Measurements from ENCODE around the gene OR5D16.

The OR5D16 gene

GRCh38 chr11:55838452-55838851 lies at the start of gene OR5D16:
Gene OR5D16 (plus strand): TSS chr11:55838752. CDS start chr11:55838752, 0 bp downstream.
- H3K9me3 ChIP-seq (ENCODE audit: control insufficient read depth in 1 of 2, low read length in 2 of 2): peaks cover 0 to 9% of the 10 kb centered on the region in 2 donors
- H3K27ac ChIP-seq (ENCODE audit: low read length): no peak within 1 kb of the TSS
- no peaks in the 10 kb centered on the region for H3K36me3 ChIP-seq (ENCODE audit: control insufficient read depth in 1 of 2, insufficient read depth in 2 of 2, low read length in 2 of 2)
- no peak within 1 kb of the TSS for H3K4me3 ChIP-seq (ENCODE audit: low read depth in 1 of 2, low read length in 2 of 2)
- H3K4me1 ChIP-seq (ENCODE audit: control insufficient read depth in 1 of 2, insufficient read depth in 2 of 2, low read length in 2 of 2): no peaks in the 10 kb centered on the region
- H3K27me3 ChIP-seq (ENCODE audit: low read depth, low read length): no peaks in the 10 kb centered on the region

DNA sequence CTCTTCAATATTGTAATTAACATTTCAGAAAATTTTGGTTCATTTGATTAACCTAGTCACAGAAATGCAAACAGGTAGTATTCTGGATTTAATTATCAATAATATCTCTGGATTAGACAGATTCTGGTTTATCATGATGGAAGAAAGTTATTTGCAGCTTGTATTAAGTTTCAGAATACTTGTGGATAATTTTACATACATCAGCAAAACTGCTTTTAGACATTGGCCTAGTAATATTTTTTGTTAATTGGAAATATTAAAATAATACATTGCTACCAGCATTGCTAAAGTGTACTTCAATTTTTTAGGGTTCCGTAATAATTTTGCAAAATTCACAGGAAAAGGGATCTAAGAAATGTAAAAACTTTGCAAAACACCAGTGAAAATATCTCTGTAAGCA lies 46.9 kb upstream of the OR5D16 start:
- no peaks in the 10 kb centered on the region for H3K27me3 ChIP-seq (ENCODE audit: low read depth, low read length)
- H3K4me3 ChIP-seq (ENCODE audit: low read depth in 1 of 2, low read length in 2 of 2): no peak overlapping the region
- H3K4me1 ChIP-seq (ENCODE audit: control insufficient read depth in 1 of 2, insufficient read depth in 2 of 2, low read length in 2 of 2): no peaks in the 10 kb centered on the region
- H3K9me3 ChIP-seq (ENCODE audit: control insufficient read depth in 1 of 2, low read length in 2 of 2): no peaks in the 10 kb centered on the region
- no peaks in the 10 kb centered on the region for H3K36me3 ChIP-seq (ENCODE audit: control insufficient read depth in 1 of 2, insufficient read depth in 2 of 2, low read length in 2 of 2)
- H3K27ac ChIP-seq (ENCODE audit: low read length): no peak overlapping the region

DNA sequence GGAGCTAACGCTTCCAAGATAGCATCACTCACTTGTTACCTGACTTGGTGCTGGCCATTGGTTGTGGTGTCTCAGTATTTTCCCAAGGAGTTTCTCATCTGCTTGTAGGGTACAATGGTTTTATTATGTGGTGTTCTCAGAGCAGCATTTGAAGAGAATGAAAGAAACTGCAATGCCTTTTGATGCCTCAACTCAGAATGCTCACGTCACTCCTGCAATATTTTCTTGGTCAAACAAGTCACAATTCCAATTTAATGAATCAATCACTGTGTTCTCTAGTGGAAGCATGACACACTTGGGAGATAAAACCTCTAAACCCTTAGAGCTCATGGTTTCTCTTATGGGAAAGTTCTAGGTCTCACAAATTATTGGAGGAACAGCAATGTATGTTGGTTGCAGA lies 45.2 kb upstream of the OR5D16 start:
- Histone ChIP-seq H3K27me3 (ENCODE audit: low read depth, low read length) (no peaks in the 10 kb centered on the region), H3K27ac (ENCODE audit: low read length) (no peak overlapping the region), H3K4me1 (ENCODE audit: control insufficient read depth in 1 of 2, insufficient read depth in 2 of 2, low read length in 2 of 2) (no peaks in the 10 kb centered on the region), H3K36me3 (ENCODE audit: control insufficient read depth in 1 of 2, insufficient read depth in 2 of 2, low read length in 2 of 2) (no peaks in the 10 kb centered on the region), H3K4me3 (ENCODE audit: low read depth in 1 of 2, low read length in 2 of 2) (no peak overlapping the region), H3K9me3 (ENCODE audit: control insufficient read depth in 1 of 2, low read length in 2 of 2) (no peaks in the 10 kb centered on the region)

GRCh38 chr11:55795256-55795655 lies 43.3 kb upstream of the OR5D16 start, which contains the start of gene OR5D14:
Gene OR5D14 (plus strand): TSS chr11:55795556. CDS start chr11:55795556, 0 bp downstream.
- H3K27me3 ChIP-seq (ENCODE audit: low read depth, low read length): no peaks in the 10 kb centered on the region

DNA sequence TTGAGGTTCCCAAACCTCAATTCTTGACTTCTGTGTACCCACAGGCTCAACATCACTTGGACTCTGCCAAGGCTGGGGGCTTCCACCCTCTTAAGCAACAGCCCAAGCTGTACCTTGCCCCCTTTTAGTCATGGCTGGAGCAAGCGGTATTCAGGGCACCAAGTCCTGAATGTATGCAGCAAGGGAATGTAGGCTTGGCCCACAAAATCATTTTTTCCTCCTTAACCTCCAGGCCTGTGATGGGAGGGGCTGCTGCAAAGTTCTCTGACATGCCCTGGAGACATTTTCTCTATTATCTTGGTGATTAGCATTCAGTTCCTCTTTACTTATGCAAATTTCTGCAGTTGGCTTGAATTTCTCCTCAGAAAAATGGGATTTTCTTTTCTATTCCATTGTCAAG lies 32.3 kb upstream of the OR5D16 start:
- no peaks in the 10 kb centered on the region for H3K4me1 ChIP-seq (ENCODE audit: control insufficient read depth in 1 of 2, insufficient read depth in 2 of 2, low read length in 2 of 2)

More at GRCh38 chr11:55795256-55795655, 43.3 kb upstream of the OR5D16 start, which contains the start of gene OR5D14:
- H3K4me1 ChIP-seq (ENCODE audit: control insufficient read depth in 1 of 2, insufficient read depth in 2 of 2, low read length in 2 of 2): no peaks in the 10 kb centered on the region
- H3K36me3 ChIP-seq (ENCODE audit: control insufficient read depth in 1 of 2, insufficient read depth in 2 of 2, low read length in 2 of 2): no peaks in the 10 kb centered on the region
- no peaks in the 10 kb centered on the region for H3K9me3 ChIP-seq (ENCODE audit: control insufficient read depth in 1 of 2, low read length in 2 of 2)
- no peak within 1 kb of the TSS for H3K27ac ChIP-seq (ENCODE audit: low read length)
- no peak within 1 kb of the TSS for H3K4me3 ChIP-seq (ENCODE audit: low read depth in 1 of 2, low read length in 2 of 2)

DNA sequence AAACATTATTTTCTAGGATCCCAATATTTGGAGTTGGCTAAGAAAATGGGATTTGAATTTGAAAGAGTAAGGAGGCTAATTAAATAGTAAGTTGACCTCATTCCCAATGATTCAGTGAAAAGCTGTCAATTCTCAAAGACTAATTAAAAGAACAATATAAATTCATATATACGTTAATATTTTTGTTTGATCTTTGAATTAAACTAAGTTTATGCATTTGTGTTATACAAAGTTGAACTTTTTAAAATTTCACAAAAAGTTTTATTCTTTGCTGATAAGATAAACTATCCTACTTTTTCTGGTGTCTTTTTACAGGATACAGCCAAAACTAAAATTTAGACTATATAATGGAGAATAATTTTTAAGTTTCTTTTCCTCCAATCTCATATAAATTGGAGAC lies 27.5 kb upstream of the OR5D16 start, which contains the start of gene OR5L1:
OR5L1 (plus strand) TSS at position 301 of the 400 bp plus-strand sequence. CDS start 100 bp downstream, outside the sequence.
- Histone ChIP-seq H3K36me3 (ENCODE audit: control insufficient read depth in 1 of 2, insufficient read depth in 2 of 2, low read length in 2 of 2) (no peaks in the 10 kb centered on the region), H3K27ac (ENCODE audit: low read length) (no peak within 1 kb of the TSS), H3K4me3 (ENCODE audit: low read depth in 1 of 2, low read length in 2 of 2) (no peak within 1 kb of the TSS), H3K27me3 (ENCODE audit: low read depth, low read length) (no peaks in the 10 kb centered on the region), H3K4me1 (ENCODE audit: control insufficient read depth in 1 of 2, insufficient read depth in 2 of 2, low read length in 2 of 2) (no peaks in the 10 kb centered on the region), H3K9me3 (ENCODE audit: control insufficient read depth in 1 of 2, low read length in 2 of 2) (peaks cover 0 to 4% of the 10 kb centered on the region in 2 donors)

More for the DNA sequence above, 32.3 kb upstream of the OR5D16 start:
- peaks cover 0 to 10% of the 10 kb centered on the region in 2 donors for H3K9me3 ChIP-seq (ENCODE audit: control insufficient read depth in 1 of 2, low read length in 2 of 2)
- no peaks in the 10 kb centered on the region for H3K27me3 ChIP-seq (ENCODE audit: low read depth, low read length)
- no peak overlapping the region for H3K4me3 ChIP-seq (ENCODE audit: low read depth in 1 of 2, low read length in 2 of 2)
- H3K27ac ChIP-seq (ENCODE audit: low read length): no peak overlapping the region
- no peaks in the 10 kb centered on the region for H3K36me3 ChIP-seq (ENCODE audit: control insufficient read depth in 1 of 2, insufficient read depth in 2 of 2, low read length in 2 of 2)

DNA sequence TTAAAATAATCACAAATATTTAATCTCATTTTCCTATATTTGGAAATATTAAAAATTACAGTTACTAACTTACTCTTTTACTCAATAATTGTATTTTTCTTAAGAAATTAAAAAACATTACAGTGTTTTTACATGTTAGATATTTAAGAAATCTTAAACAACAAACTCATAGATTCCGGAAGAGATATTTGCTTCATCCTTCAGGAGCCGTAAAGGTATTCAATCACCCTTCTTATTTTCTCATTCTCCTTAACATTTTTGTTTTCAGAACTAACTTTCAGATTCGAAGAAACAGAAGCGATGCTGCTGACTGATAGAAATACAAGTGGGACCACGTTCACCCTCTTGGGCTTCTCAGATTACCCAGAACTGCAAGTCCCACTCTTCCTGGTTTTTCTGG lies 19.2 kb upstream of the OR5D16 start, which contains the start of gene OR5D18:
OR5D18 (plus strand) TSS at position 301 of the 400 bp plus-strand sequence; CDS start at position 301, 0 bp downstream.
- H3K36me3 ChIP-seq (ENCODE audit: control insufficient read depth in 1 of 2, insufficient read depth in 2 of 2, low read length in 2 of 2): no peaks in the 10 kb centered on the region
- no peaks in the 10 kb centered on the region for H3K4me1 ChIP-seq (ENCODE audit: control insufficient read depth in 1 of 2, insufficient read depth in 2 of 2, low read length in 2 of 2)
- H3K9me3 ChIP-seq (ENCODE audit: control insufficient read depth in 1 of 2, low read length in 2 of 2): no peaks in the 10 kb centered on the region
- H3K27ac ChIP-seq (ENCODE audit: low read length): no peak within 1 kb of the TSS
- H3K27me3 ChIP-seq (ENCODE audit: low read depth, low read length): no peaks in the 10 kb centered on the region
- H3K4me3 ChIP-seq (ENCODE audit: low read depth in 1 of 2, low read length in 2 of 2): no peak within 1 kb of the TSS

- no peaks in the 10 kb centered on the region for H3K4me1 ChIP-seq (ENCODE audit: control insufficient read depth in 1 of 2, insufficient read depth in 2 of 2, low read length in 2 of 2)
- H3K27ac ChIP-seq (ENCODE audit: low read length): no peak within 1 kb of the TSS
- H3K36me3 ChIP-seq (ENCODE audit: control insufficient read depth in 1 of 2, insufficient read depth in 2 of 2, low read length in 2 of 2): no peaks in the 10 kb centered on the region
- H3K4me3 ChIP-seq (ENCODE audit: low read depth in 1 of 2, low read length in 2 of 2): no peak within 1 kb of the TSS
- H3K27me3 ChIP-seq (ENCODE audit: low read depth, low read length): no peaks in the 10 kb centered on the region
- H3K9me3 ChIP-seq (ENCODE audit: control insufficient read depth in 1 of 2, low read length in 2 of 2): no peaks in the 10 kb centered on the region
These were observed 11.6 kb upstream of the OR5D16 start, which contains the start of gene OR5L2 for GRCh38 chr11:55826919-55827318. Gene OR5L2 (plus strand): TSS chr11:55827219. CDS start chr11:55827219, 0 bp downstream.

DNA sequence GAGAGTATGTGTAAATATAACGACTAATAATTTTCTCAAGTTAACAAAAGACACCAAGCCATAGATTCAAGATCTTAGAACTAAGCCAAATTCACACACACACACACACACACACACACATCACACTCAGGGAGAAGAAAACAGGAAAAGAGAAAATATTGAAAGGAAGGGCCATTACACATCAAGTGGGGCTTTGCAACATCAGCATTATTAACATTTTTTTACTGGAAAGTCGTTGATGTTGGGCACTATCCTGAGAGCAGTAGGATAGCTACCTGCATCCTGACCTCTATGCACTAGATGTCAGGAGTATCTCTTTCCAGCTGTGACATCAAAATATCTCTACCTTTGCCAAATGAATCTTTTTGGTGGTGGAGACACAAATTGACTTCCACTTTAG lies 8.9 kb downstream of the OR5D16 start:
- no peaks in the 10 kb centered on the region for H3K4me1 ChIP-seq (ENCODE audit: control insufficient read depth in 1 of 2, insufficient read depth in 2 of 2, low read length in 2 of 2)
- H3K27ac ChIP-seq (ENCODE audit: low read length): no peak overlapping the region
- peaks cover 0 to 2% of the 10 kb centered on the region in 2 donors for H3K9me3 ChIP-seq (ENCODE audit: control insufficient read depth in 1 of 2, low read length in 2 of 2)
- H3K27me3 ChIP-seq (ENCODE audit: low read depth, low read length): no peaks in the 10 kb centered on the region
- H3K4me3 ChIP-seq (ENCODE audit: low read depth in 1 of 2, low read length in 2 of 2): no peak overlapping the region
- H3K36me3 ChIP-seq (ENCODE audit: control insufficient read depth in 1 of 2, insufficient read depth in 2 of 2, low read length in 2 of 2): no peaks in the 10 kb centered on the region

DNA sequence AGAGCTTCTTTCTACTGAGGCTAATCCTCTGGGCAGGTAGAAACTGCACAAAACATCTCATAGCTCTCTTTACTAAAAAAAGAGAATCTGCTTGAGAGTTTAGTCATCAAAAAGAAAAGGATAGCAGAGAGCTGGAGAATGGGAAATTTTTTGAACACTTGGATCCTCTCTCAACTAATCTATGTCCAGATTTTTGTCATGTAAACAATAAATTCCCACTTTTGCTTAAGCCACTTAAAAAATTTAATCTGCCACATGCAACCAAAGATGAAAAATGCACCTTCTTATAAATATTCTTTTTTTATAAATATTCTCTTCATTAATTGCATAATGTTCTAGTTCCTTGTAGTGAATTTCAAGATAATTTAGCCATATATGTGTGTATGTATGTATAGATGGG lies 10.5 kb downstream of the OR5D16 start:
- Histone ChIP-seq H3K4me1 (ENCODE audit: control insufficient read depth in 1 of 2, insufficient read depth in 2 of 2, low read length in 2 of 2) (no peaks in the 10 kb centered on the region), H3K27me3 (ENCODE audit: low read depth, low read length) (no peaks in the 10 kb centered on the region), H3K4me3 (ENCODE audit: low read depth in 1 of 2, low read length in 2 of 2) (no peak overlapping the region), H3K36me3 (ENCODE audit: control insufficient read depth in 1 of 2, insufficient read depth in 2 of 2, low read length in 2 of 2) (no peaks in the 10 kb centered on the region), H3K9me3 (ENCODE audit: control insufficient read depth in 1 of 2, low read length in 2 of 2) (no peaks in the 10 kb centered on the region), H3K27ac (ENCODE audit: low read length) (no peak overlapping the region)

DNA sequence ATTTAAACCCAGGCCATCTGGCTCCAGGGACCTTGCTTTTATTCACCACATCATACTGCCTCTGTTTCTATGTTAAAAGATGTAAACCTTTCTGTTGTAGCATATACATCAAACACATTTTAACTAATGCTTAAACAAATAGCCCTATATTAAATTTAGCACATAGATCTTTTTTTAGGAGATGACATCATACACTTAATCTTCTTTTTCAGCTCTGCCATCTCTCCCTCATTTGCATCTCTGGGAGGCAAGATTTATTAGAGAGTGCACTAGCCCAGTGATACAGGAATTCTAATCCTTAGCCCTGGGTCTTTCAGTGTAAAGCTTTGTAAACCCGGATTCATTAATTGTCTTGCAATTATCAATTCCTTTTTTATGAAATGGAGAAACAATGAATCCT lies 13.6 kb downstream of the OR5D16 start:
- Histone ChIP-seq H3K9me3 (ENCODE audit: control insufficient read depth in 1 of 2, low read length in 2 of 2) (no peaks in the 10 kb centered on the region), H3K4me3 (ENCODE audit: low read depth in 1 of 2, low read length in 2 of 2) (no peak overlapping the region), H3K27me3 (ENCODE audit: low read depth, low read length) (no peaks in the 10 kb centered on the region), H3K36me3 (ENCODE audit: control insufficient read depth in 1 of 2, insufficient read depth in 2 of 2, low read length in 2 of 2) (no peaks in the 10 kb centered on the region), H3K27ac (ENCODE audit: low read length) (no peak overlapping the region), H3K4me1 (ENCODE audit: control insufficient read depth in 1 of 2, insufficient read depth in 2 of 2, low read length in 2 of 2) (no peaks in the 10 kb centered on the region)

- Histone ChIP-seq H3K4me1 (ENCODE audit: control insufficient read depth in 1 of 2, insufficient read depth in 2 of 2, low read length in 2 of 2) (no peaks in the 10 kb centered on the region), H3K36me3 (ENCODE audit: control insufficient read depth in 1 of 2, insufficient read depth in 2 of 2, low read length in 2 of 2) (no peaks in the 10 kb centered on the region), H3K27me3 (ENCODE audit: low read depth, low read length) (no peaks in the 10 kb centered on the region), H3K27ac (ENCODE audit: low read length) (no peak overlapping the region), H3K4me3 (ENCODE audit: low read depth in 1 of 2, low read length in 2 of 2) (no peak overlapping the region), H3K9me3 (ENCODE audit: control insufficient read depth in 1 of 2, low read length in 2 of 2) (no peaks in the 10 kb centered on the region)
These were observed 16.2 kb downstream of the OR5D16 start for GRCh38 chr11:55854704-55855103.
